ENCODE results near the gene OR5B21. TPM values are rescaled to one million over a fixed set of nuclear protein-coding genes. Genes with fewer than 3 reads are reported as not detected.

OR5B21 gene
- total RNA-seq, 1 donor from 2014 or later, result not detected

GRCh38 chr11:58471892-58472291 lies 36.0 kb downstream of the OR5B21 start:
- intact Hi-C loops (cut with micrococcal nuclease), result no loop called here
- H3K36me3 Mint-ChIP-seq (ENCODE audit: low read depth), result peaks cover 2% of the 10 kb centered on the region
- H3K27ac Mint-ChIP-seq, result no peak overlapping the region
- H3K27me3 Mint-ChIP-seq (ENCODE audit: insufficient read depth), result peaks cover 1% of the 10 kb centered on the region
- H3K4me1 Mint-ChIP-seq (ENCODE audit: low read depth), result no peaks in the 10 kb centered on the region
- H3K9me3 Mint-ChIP-seq, result peaks cover 37% of the 10 kb centered on the region
- no peak overlapping the region for H3K4me3 Mint-ChIP-seq
- DNase-seq (ENCODE audit: low spot score), result no peak

- H3K27ac Mint-ChIP-seq, result no peak overlapping the region
- intact Hi-C loops (cut with micrococcal nuclease), result no loop called here
- H3K9me3 Mint-ChIP-seq, result peaks cover 8% of the 10 kb centered on the region
- H3K36me3 Mint-ChIP-seq (ENCODE audit: low read depth), result no peaks in the 10 kb centered on the region
- no peak for DNase-seq (ENCODE audit: low spot score)
- no peaks in the 10 kb centered on the region for H3K27me3 Mint-ChIP-seq (ENCODE audit: insufficient read depth)
- no peak overlapping the region for H3K4me3 Mint-ChIP-seq
- H3K4me1 Mint-ChIP-seq (ENCODE audit: low read depth), result no peaks in the 10 kb centered on the region
Observed at GRCh38 chr11:58466293-58466692, 41.6 kb downstream of the OR5B21 start.

GRCh38 chr11:58465690-58466089 lies 42.2 kb downstream of the OR5B21 start:
- Mint-ChIP-seq H3K4me3 (no peak overlapping the region), H3K27ac (no peak overlapping the region), H3K4me1 (ENCODE audit: low read depth) (no peaks in the 10 kb centered on the region), H3K9me3 (peaks cover 6% of the 10 kb centered on the region), H3K27me3 (ENCODE audit: insufficient read depth) (no peaks in the 10 kb centered on the region), H3K36me3 (ENCODE audit: low read depth) (no peaks in the 10 kb centered on the region)
- intact Hi-C loops (cut with micrococcal nuclease), result no loop called here
- no peak for DNase-seq (ENCODE audit: low spot score)

Other genes starting within 250 kb of the OR5B21 start
- not detected in 2 replicates for gene OR10W1, start 239.8 kb downstream of the OR5B21 start, total RNA-seq
- not detected in 2 replicates for gene OR5B17, start 149.0 kb downstream of the OR5B21 start, total RNA-seq
- not detected in 2 replicates for gene OR5B3, start 101.2 kb downstream of the OR5B21 start, total RNA-seq
- gene OR5B2, start 80.0 kb downstream of the OR5B21 start, total RNA-seq, result not detected in 2 replicates
- gene OR5B12, start 65.9 kb downstream of the OR5B21 start, total RNA-seq, result not detected in 2 replicates
- 70.4 and 73.6 TPM in 2 replicates for gene LPXN, start 67.8 kb upstream of the OR5B21 start, total RNA-seq
- gene ZFP91, start 71.0 kb upstream of the OR5B21 start, total RNA-seq, result 59.2 and 60.2 TPM in 2 replicates
- 4.1 and 4.3 TPM in 2 replicates for gene CNTF, start 114.6 kb upstream of the OR5B21 start, total RNA-seq
- gene GLYAT, start 223.8 kb upstream of the OR5B21 start, total RNA-seq, result not detected in 2 replicates

Measured in activated T-helper 1 cell treated with anti-CD3 and anti-CD28 coated beads, Interleukin-12 subunit alpha, Interleukin-12 subunit beta, Interleukin-2, Interleukin-4 antibody, amounts not matched to agents 30 ng/mL and 10 ng/mL and 1 ng/mL, durations not matched to agents 14 hours and 24 hours and 36 hours (primary cell).